Rectal smooth muscle tissue (tissue), 1 donor: ENCODE results near the gene TMEM266.

Experiments used
- H3K27ac ChIP-seq: one replicate; pipeline ENCODE4 v1.7.0; 2013; ENCODE audit warnings: low read depth, low read length, inconsistent platforms
- H3K27me3 ChIP-seq: one replicate; pipeline ENCODE4 v1.7.0; 2013; ENCODE audit warnings: low read length; ENCODE audit not compliant: control insufficient read depth, insufficient read depth
- H3K36me3 ChIP-seq: one replicate; pipeline ENCODE4 v1.7.0; 2013; ENCODE audit warnings: low read length; ENCODE audit not compliant: control insufficient read depth, insufficient read depth
- H3K4me1 ChIP-seq: one replicate; pipeline ENCODE4 v1.7.0; 2013; ENCODE audit warnings: low read length; ENCODE audit not compliant: control insufficient read depth, insufficient read depth
- H3K4me3 ChIP-seq: one replicate; pipeline ENCODE4 v1.7.0; 2013; ENCODE audit warnings: low read length
- H3K9ac ChIP-seq: one replicate; pipeline ENCODE4 v1.7.0; 2013; ENCODE audit warnings: low read length

The TMEM266 gene

GRCh38 chr15:76187163-76187562 lies 127.4 kb downstream of the TMEM266 start:
- Histone ChIP-seq H3K4me1 (peaks cover 4% of the 10 kb centered on the region), H3K27me3 (peaks cover 8% of the 10 kb centered on the region), H3K9ac (no peak overlapping the region), H3K36me3 (no peaks in the 10 kb centered on the region), H3K4me3 (no peak overlapping the region), H3K27ac (no peak overlapping the region)

- Histone ChIP-seq H3K36me3 (no peaks in the 10 kb centered on the region), H3K27me3 (peaks cover 8% of the 10 kb centered on the region), H3K27ac (no peak overlapping the region), H3K4me3 (no peak overlapping the region), H3K9ac (no peak overlapping the region), H3K4me1 (peaks cover 4% of the 10 kb centered on the region)
Measured at GRCh38 chr15:76189106-76189505, 129.3 kb downstream of the TMEM266 start.

DNA sequence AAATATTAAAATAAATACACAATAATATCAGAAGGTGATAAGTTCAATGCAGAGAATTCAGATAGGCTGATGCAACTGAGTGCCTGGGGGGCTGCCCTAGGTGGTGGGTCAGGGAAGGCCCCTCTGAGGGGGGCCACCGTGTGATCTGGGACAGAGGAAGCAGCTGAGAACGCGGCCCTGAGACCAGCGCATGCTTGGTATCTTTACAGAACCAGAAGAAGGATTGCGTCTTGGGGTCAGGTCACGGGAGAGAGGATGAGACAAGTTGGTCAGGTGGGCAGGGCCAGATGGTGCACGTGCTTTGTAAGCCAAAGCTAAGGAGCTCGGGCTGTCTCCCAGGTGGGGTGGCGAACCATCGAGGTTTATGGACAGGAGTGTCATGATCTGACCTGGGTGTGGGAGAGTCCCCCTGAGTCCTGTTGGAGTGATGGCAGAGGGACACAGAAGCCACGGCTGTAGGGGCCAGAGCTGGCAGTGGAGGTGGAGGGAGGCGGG lies 130.3 kb downstream of the TMEM266 start:
- Histone ChIP-seq H3K27me3 (peaks cover 8% of the 10 kb centered on the region), H3K4me1 (peaks cover 4% of the 10 kb centered on the region), H3K9ac (no peak overlapping the region), H3K4me3 (no peak overlapping the region), H3K27ac (no peak overlapping the region), H3K36me3 (no peaks in the 10 kb centered on the region)

GRCh38 chr15:76190751-76191538 lies 131.2 kb downstream of the TMEM266 start:
- H3K36me3 ChIP-seq = no peaks in the 10 kb centered on the region
- peak overlapping the region; percentile 47 for H3K9ac ChIP-seq
- H3K27ac ChIP-seq = no peak overlapping the region

GRCh38 chr15:76191539-76192244 lies 131.9 kb downstream of the TMEM266 start:
- Histone ChIP-seq H3K27ac (no peak overlapping the region), H3K27me3 (peaks cover 8% of the 10 kb centered on the region), H3K4me1 (peaks cover 10% of the 10 kb centered on the region), H3K36me3 (no peaks in the 10 kb centered on the region), H3K4me3 (no peak overlapping the region), H3K9ac (no peak overlapping the region)

More at GRCh38 chr15:76190751-76191538, 131.2 kb downstream of the TMEM266 start:
- Histone ChIP-seq H3K27me3 (peaks cover 8% of the 10 kb centered on the region), H3K4me3 (no peak overlapping the region), H3K4me1 (peaks cover 5% of the 10 kb centered on the region)

- Histone ChIP-seq H3K27ac (no peak overlapping the region), H3K36me3 (no peaks in the 10 kb centered on the region), H3K27me3 (peaks cover 8% of the 10 kb centered on the region), H3K4me3 (no peak overlapping the region), H3K9ac (no peak overlapping the region), H3K4me1 (peaks cover 18% of the 10 kb centered on the region)
Measured at GRCh38 chr15:76192715-76193114, 132.9 kb downstream of the TMEM266 start.

DNA sequence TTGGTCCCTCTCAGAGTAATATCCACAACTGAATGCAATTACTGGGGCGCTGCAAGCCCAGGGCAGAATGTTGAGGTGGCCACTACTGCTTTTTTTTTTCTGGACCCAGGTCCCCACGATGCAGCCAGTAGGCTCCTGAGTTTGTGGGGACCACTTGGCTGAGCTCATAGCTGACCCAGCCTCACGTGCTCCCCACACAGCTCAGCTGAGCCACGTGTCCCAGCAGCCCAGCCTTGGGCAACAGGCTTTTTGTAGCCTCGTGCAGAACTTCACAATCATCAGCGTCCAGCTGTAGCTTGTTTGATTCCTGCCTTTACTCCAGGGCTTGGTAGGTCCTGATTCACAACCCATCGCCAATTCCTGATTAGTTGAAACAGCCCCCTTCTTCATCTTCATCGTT lies 134.1 kb downstream of the TMEM266 start:
- H3K4me1 ChIP-seq = peaks cover 20% of the 10 kb centered on the region
- H3K4me3 ChIP-seq = no peak overlapping the region
- H3K27ac ChIP-seq = no peak overlapping the region
- no peaks in the 10 kb centered on the region for H3K36me3 ChIP-seq
- H3K9ac ChIP-seq = no peak overlapping the region
- H3K27me3 ChIP-seq = peaks cover 8% of the 10 kb centered on the region

GRCh38 chr15:76195506-76196268 lies 135.9 kb downstream of the TMEM266 start:
- H3K9ac ChIP-seq = no peak overlapping the region
- H3K4me3 ChIP-seq = no peak overlapping the region
- H3K27me3 ChIP-seq = peaks cover 5% of the 10 kb centered on the region
- H3K27ac ChIP-seq = peak overlapping the region; percentile 6
- H3K4me1 ChIP-seq = peaks cover 23% of the 10 kb centered on the region
- H3K36me3 ChIP-seq = no peaks in the 10 kb centered on the region

GRCh38 chr15:76196269-76197231 lies 136.8 kb downstream of the TMEM266 start:
- peak overlapping the region; percentile 6 for H3K27ac ChIP-seq
- no peaks in the 10 kb centered on the region for H3K36me3 ChIP-seq
- no peak overlapping the region for H3K9ac ChIP-seq
- no peak overlapping the region for H3K4me3 ChIP-seq
- H3K27me3 ChIP-seq = peaks cover under 1% of the 10 kb centered on the region
- peaks cover 19% of the 10 kb centered on the region for H3K4me1 ChIP-seq

DNA sequence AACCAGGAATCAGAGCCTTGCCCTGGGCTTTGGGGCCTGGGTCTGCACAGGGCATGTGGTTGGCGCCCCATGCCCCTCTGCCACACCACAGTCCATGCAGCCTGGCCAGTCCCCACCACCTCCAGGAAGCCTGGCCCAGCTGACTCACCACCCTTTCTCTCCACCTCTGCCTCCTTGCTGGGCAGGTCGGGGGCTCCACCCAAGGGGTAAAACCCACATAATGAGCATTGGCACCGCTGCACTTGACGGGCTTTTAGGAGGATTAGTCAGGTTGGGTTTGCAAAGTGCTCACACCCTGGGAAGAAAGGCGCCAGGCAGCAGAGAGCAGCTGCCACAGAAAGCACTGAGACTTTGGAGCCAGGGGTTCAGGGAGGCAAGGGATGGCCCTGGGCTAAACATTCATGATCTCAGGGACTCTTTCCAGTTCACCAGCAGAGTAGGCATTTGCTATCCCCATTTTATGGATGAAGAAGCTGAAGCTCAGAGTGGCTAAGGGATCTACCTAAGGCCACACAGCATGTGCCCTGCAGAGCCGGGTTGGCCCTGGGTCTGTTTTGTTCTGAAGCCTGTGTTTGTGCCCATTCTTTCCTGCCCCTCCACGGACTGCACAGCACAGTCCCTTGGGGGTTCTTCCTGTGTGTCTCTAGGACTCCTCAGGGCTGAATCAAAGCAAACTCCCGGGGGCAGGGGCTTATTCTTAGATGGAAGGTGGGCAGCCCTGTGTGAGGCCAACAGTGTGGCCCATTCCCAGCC lies 138.1 kb downstream of the TMEM266 start:
- Histone ChIP-seq H3K27me3 (no peaks in the 10 kb centered on the region), H3K9ac (no peak overlapping the region), H3K27ac (no peak overlapping the region), H3K4me1 (peaks cover 19% of the 10 kb centered on the region), H3K36me3 (no peaks in the 10 kb centered on the region), H3K4me3 (no peak overlapping the region)
